ENCODE data around the gene ABHD16A.

DNA sequence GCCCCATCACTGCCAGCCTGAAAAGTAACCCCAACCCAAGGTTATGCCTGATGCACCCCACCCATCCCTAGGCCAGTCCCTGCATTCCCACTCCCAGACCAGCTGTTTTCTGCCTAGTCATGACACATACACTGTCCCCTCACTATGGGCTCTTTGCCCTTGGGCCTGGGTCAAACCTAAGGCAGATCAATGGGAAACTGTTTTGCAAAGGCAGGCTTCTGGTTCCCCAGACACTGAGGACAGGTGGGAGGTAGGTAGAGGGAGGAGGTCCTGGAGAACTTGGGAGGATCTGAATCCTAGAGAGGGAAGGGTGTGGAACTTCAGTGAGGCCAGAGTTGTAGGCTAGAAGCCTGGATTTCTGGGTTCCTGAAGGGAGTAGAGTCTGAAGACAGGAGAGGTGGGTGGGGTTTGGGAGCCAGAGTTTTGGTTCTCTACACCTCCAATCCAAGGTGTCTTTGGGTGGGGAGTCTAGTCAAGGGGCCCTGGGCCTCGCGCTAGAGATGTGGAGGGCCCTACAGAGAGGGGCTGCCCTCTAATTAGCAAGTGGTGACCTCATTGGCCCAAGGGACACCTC, 31.2 kb upstream of the ABHD16A start:
- TF ChIP-seq POLR2A (IDR thresholded peaks at IDR 0.05; ENCODE audit: extremely low read depth, insufficient read length) (no peak), MYC (IDR thresholded peaks at IDR 0.05; ENCODE audit: low read depth, low read length) (no peak)
- TF ChIP-seq, protein P1, sequence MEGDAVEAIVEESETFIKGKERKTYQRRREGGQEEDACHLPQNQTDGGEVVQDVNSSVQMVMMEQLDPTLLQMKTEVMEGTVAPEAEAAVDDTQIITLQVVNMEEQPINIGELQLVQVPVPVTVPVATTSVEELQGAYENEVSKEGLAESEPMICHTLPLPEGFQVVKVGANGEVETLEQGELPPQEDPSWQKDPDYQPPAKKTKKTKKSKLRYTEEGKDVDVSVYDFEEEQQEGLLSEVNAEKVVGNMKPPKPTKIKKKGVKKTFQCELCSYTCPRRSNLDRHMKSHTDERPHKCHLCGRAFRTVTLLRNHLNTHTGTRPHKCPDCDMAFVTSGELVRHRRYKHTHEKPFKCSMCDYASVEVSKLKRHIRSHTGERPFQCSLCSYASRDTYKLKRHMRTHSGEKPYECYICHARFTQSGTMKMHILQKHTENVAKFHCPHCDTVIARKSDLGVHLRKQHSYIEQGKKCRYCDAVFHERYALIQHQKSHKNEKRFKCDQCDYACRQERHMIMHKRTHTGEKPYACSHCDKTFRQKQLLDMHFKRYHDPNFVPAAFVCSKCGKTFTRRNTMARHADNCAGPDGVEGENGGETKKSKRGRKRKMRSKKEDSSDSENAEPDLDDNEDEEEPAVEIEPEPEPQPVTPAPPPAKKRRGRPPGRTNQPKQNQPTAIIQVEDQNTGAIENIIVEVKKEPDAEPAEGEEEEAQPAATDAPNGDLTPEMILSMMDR (IDR thresholded peaks at IDR 0.05; ENCODE audit: low read depth, low read length) = no peak
- TF ChIP-seq, protein P2, sequence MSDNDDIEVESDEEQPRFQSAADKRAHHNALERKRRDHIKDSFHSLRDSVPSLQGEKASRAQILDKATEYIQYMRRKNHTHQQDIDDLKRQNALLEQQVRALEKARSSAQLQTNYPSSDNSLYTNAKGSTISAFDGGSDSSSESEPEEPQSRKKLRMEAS (IDR thresholded peaks at IDR 0.05; ENCODE audit: low read depth, low read length) = no peak
